GM19328 (cell line): Measurements from ENCODE around the gene TRAF5.
"Not testable (repeated sequence)": the region's sequence is repeated elsewhere in the genome, so short reads cannot be mapped to it uniquely, and the experiment has no call there.

Experiments used
- ATAC-seq: cut with Tn5 transposase; IDR thresholded peaks from one replicate; pipeline ENCODE4 v1.9.1; 2021; ENCODE audit warnings: mild to moderate bottlenecking, moderate library complexity; ENCODE audit not compliant: unreplicated experiment

TRAF5 gene

DNA sequence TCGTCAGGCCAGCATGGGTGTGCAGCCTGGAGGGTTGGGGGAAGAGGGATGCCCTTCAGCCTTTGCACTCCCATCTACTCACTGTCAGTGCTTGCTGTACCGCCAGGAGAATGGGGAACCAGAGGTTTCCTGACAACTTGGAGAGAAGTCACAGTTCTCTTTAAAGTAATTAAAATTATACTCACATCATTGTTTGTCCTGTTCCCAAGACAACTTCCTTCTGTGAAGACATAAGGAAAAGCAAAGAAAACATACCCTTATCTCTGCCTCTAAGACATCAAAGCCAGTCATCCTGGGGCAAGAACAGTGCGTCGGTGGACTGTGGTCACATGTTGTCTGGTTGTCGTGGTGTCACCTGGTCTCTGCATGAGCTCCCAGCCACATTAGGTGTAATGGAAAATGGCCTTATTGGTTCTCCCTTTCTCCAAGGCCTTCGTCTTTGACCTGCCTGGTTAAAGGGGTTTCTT lies 17.6 kb downstream of the TRAF5 start:
- ATAC-seq: no peak

DNA sequence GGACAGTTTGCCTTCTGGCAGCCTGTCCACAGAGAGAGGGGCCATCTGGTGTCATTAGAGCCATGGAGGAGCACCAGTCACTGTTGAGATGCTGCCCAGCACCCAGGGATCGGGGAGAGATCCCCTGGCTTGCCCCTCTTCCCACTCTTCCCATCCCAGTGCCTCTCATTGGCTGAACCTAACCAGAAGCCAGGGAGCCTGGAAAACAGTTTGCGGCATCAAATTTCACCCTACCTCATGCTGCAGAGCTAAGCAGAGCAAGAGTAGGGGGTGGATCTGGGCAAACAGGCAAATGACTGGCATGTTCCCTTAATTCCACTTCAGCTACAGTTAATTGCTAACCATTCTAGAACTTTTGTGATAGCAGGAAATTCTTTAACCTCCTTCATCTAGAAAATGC lies 19.1 kb downstream of the TRAF5 start:
- no peak for ATAC-seq

DNA sequence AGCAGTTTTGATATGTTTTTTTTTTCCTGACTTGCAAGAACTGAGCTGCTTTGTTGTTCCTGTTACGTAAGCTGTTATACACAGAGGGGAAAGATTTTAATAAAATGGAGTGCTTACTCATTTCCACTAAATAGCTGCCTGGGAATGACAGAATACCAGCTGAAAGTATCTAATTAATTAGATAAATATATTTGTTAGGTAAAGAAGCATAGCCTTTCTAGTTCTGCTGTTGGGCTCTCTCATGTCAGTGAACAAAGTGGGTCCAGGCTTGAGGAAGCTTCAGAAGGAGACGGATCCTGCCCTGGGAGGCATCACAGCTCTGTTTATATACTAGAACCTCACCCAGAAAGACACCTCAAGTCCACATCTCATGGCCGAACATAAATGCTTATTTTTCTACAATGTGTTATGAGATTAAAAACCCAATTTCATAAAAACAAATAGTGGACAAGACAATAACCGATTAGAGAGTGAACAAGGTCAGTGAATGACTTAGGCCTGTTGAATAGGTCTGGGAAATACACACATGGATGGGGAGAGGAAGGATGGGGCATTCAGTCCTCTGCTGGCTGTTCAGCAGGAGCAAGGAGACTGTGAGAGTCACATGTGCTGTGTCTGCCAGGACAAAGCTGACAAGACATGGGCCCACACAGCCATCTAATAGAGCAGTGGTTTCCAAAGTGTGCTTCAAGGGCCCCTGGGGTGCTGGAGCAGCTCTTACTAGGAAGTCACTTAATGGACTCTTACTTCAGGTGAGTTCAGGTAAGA lies 20.6 kb downstream of the TRAF5 start:
- no peak for ATAC-seq

DNA sequence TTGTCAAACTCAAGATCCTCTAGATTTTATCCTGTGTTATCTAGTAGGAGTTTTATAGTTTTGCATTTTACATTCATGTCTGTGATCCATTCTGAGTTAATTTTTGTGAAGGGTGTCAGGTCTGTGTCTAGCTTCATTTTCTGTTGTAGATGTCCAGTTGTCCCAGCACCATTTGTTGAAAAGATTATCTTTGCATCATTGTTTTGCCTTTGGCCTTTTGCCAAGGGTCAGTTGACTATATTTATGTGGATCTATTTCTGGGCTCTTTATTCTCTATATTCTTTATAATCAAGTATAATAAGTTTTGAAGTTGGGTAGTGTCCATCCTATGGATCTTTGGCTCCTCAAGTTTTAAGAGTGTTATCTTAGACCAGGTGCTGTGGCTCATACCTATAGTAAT lies 21.9 kb downstream of the TRAF5 start:
- ATAC-seq: no peak

DNA sequence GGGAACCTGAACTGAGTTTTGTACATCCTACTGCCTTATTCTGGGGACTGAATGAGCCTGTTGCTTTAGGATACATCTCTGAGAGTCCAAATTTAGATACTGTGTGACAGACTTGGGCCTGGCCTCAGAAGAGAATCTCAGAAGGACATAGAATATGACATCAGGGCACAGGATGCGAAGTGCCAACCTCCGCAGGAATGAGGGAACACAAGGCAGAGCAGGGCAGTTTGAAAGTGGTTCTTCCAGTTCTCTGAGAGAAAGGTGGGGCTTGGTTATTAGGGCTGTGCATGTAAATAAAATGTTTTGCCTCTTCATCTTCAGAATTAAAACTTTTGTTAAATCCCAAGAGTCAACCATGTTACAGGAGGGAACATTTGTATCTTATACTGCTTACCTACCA lies 23.1 kb downstream of the TRAF5 start:
- ATAC-seq: no peak

DNA sequence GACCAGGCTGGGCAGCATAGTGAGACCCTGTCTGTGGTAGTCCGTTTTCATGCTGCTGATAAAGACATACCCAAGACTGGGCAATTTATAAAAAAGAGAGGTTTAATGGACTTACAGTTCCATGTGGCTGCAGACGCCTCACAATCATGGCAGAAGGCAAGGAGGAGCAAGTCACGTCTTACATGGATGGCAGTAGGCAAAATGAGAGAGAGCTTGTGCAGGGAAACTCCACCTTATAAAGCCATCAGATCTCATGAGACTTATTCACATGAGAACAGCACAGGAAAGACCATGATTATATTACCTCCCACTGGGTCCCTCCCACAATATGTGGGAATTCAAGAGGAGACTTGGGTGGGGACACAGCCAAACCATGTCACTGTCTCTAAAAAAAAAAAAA lies 25.4 kb downstream of the TRAF5 start:
- not testable (repeated sequence) for ATAC-seq

DNA sequence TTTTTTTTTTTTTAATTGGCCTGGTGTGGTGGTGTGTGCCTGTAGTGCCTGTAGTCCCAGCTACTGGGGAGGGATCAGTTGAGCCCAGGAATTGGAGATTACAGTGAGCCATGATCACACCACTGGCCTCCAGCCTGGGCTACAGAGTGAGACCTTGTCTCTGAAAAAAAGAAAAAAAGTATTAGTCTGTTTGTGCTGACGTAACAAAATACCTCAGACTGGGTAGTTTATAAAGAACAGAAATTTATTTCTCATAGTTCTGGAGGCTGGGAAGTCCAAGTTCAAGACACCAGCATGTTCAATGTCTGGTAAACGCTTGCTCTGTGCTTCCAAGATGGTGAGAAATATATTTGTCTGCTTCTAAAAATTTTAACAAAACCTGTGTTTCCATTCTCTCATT lies 25.8 kb downstream of the TRAF5 start:
- no peak for ATAC-seq

DNA sequence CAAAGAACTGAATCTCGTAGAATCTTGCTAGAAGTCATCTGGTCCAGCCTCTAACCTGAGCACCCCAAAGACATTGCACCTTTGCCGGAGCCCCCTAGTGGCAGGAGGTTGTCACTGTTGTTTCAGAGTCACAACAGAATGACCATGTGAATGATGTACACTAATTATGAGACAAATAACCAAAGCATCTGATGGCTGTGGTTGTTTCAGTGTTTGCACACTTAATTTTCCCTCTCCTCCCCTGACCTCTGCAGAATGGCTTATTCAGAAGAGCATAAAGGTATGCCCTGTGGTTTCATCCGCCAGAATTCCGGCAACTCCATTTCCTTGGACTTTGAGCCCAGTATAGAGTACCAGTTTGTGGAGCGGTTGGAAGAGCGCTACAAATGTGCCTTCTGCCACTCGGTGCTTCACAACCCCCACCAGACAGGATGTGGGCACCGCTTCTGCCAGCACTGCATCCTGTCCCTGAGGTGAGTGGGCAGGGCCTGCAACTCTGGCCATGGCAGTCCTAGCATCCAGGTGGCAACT lies 26.4 kb downstream of the TRAF5 start:
- peak; percentile 71 for ATAC-seq

DNA sequence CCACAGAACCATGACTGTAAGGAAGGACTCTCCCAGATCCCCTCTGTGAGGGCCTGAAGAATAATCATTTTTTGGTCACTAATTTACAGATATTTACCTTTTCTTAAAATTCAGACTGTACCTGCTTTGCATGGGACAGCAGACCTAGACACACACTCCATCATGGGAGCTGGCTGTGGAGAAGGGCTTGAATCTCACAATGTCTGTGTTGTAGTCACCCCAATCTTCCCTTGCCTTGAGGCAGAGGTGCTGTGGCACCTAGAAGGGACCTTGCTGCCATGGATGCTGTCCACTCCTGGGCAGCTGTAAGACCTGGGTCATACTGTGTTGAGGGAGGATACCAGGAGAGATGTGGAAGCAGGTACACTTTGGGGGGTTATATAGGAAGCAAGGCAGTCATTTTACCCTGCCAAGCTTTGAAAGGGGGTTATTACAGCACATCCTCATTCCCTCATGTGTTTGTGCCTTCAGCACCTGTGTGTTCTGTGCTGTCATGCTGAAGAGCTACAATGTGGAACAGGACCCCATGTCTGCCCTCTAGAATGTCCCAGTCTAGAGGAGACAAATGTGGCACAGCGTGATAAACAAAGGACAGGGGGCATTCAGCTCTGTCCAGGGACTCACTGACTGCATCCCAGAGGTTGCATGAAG lies 27.1 kb downstream of the TRAF5 start:
- ATAC-seq: no peak

DNA sequence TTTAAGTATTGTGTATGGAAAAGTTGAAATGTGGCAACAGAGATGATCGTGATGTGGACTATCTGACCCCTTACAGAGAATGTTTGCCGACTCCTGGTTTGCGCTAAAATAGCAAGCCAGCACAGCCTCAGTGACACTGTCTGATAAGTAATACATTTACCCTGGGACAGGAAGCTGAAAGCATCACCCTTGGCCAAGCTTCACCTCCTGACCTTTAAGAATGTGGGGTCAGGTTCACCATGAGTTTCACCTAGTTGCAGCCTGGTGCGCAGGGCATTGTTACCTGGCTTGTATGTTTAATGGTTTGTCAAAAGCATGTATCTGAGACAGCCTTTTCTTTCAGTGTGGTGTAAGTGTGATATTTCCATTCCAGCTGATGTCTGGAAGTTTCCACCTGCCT lies 29.2 kb downstream of the TRAF5 start:
- ATAC-seq: no peak

DNA sequence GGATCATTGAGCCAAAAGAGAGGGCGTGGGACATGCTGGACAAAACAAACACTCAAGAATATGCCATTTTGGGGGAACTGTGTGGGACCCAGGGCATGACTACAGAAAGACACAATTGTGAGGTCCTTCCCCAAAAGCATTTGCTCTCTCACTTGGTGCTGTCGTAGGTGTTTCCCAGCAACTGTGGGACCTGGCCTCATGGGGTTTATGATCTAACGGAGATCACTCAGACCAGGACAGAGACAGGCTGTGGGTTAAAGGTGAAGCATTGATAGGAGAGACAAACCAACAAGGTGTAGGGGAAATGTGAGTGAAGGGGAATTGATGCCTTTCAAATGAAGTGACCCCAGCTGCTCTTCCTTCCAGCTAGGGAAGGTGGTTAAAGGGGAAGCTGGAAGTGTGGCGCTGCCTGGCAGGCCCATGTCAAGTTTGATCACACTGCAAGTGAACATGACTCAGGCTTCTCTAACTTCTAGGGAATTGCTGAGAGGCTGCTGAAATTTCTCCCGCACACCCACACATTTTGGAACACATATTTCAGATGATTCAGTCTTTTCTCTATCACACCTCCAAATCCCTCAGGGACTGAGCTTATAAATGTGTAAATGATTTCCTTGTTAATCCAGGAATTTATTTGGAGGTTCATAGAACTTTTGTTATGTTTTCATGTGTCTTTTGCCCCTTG lies 30.2 kb downstream of the TRAF5 start:
- ATAC-seq: no peak

DNA sequence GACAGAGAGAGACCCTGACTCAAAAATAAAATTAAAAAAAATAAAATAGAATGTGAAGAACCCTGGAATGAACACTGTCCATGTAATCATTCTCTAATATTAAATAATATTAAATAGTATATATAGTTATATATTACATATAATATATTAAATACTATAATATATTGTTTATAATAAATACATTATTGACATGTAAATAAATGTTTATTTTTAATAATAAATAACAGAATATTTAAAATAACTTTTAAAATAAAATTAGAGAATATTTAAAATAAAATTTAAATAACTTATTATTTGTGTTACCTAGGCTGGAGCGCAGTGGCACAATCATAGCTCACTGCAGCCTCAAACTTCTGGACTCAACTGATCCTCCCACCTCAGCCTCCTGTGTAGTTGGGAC lies 32.1 kb downstream of the TRAF5 start:
- no peak for ATAC-seq

DNA sequence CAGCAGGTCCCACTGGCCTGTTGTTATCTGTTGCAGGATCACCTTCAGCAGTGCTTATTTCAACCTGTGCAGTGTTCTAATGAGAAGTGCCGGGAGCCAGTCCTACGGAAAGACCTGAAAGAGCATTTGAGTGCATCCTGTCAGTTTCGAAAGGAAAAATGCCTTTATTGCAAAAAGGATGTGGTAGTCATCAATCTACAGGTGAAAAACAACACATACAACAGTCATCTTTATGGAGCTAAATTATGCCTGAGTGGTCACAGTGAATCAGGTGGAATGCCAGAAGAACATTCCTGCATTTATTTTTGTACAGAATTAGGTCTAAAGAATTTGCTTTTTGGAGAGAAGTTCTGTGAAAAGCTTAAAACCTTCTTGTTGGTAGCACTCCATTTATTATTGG lies 33.2 kb downstream of the TRAF5 start:
- ATAC-seq: no peak

DNA sequence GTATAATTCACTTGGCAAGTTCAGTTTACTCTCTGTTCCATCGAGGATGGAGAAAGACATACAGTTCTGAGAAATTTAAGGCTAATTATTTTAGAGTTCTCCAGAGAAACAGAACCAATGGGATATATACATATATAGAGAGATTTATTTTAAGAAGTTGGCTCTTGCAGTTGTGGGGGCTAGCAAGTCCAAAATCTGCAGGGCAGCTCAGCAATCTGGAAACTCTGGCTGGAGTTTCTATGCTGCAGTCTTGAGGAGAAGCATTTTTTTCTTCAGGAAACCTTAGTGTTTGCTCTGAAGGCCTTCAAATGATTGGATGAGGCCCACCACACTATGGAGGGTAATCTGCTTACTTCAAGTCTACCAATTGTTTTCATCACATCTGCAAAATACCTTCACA lies 34.6 kb downstream of the TRAF5 start:
- ATAC-seq: no peak

DNA sequence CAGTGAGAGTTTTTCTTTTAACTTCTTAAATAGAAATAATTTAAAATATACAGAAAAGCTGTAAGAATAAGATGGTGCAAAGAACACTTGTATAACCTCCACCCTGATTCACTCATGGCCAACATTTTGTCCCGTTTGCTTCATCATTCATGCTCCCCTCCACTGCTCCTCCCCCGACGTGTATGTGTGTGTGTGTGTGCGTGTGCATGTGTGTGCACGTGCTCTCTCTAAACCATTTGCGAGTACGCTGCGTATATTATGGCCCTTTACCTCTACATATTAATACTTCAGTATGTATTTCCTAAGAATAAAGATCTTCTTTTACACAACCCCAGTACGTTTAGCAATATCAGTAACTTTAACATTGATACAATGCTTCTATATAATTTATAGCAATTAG lies 43.0 kb downstream of the TRAF5 start:
- no peak for ATAC-seq

DNA sequence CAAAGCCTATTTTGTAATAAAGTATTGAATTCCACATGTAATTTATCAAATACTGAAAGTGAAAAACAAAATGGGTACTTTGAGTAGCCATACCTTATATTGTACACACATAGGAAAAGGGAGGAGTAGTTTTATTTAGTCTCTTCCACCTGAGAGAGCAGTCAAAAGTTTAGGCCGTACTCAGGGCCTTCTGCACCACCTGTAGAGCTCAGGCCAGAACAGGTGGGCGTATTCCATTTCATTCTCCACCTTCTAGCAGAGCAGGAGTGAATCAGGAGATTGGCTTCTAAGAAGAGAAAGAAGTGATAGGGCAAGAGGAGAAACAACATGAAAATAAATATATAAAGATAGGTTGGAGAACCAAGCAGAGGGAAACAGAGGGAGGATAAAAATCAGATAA lies 44.0 kb downstream of the TRAF5 start:
- no peak for ATAC-seq

DNA sequence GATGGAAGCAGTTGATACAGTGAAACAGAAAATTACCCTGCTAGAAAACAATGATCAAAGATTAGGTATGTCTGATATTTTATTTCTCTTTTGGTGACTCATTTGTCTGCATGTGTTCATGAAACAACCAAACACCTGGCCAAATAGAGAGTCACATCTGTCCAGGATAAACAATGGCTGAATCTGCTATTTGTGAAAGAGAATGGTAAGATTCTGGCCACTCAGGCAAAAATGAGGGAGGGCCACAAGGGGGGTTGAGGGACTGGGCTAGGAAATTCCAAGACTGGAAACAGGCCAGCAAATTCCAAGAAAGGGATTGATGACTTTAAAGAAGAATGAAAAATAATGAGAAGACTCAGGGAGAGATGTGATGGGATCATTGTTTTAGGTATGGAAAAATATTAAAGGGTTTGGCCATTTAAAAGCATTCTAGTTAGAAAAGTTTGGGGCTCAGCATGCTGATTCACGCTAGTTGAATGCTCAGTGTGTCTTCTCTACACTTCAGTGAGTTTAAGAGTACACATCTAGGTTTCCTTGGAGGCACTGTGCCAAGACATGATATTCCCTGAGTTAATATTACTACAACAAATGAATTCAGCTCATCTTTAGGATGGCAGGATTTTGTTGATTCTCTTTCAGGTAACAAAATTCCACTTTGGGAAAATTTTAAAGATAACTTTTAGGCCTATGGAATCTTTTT lies 44.9 kb downstream of the TRAF5 start:
- ATAC-seq: no peak

DNA sequence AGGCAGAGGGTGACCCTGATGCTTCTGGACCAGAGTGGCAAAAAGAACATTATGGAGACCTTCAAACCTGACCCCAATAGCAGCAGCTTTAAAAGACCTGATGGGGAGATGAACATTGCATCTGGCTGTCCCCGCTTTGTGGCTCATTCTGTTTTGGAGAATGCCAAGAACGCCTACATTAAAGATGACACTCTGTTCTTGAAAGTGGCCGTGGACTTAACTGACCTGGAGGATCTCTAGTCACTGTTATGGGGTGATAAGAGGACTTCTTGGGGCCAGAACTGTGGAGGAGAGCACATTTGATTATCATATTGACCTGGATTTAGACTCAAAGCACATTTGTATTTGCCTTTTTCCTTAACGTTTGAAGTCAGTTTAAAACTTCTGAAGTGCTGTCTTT lies 45.8 kb downstream of the TRAF5 start:
- ATAC-seq: no peak

DNA sequence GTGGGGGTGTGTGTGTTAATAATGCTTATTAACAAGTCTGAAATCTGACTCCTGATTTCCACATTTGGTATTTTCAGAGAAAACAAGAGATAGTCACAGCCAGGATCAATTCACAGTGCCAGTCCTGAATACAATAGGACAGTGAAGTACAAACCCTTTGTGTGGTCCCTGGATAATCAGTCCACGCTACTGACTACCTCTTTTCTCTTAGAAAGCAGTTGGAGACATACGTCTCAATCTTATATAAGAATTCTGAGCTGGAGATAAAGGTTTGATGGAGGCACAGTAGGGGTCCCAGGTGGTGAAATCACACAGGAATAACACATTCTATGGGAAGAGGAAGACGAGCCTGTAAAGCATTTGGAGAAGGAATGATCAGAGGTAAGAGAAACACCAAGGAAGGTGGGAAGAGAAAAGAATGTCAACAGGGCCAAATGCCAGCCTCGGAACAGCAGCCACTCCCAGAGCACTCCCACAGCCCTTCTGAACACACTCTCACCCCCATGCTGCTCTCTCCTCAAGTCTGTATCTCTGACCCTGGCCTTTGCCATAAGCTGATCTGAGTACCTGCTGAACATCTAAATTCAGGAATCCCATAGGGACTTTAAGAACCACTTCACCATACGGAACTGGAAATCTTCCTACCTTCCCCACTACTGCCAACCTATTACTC lies 48.6 kb downstream of the TRAF5 start:
- no peak for ATAC-seq

DNA sequence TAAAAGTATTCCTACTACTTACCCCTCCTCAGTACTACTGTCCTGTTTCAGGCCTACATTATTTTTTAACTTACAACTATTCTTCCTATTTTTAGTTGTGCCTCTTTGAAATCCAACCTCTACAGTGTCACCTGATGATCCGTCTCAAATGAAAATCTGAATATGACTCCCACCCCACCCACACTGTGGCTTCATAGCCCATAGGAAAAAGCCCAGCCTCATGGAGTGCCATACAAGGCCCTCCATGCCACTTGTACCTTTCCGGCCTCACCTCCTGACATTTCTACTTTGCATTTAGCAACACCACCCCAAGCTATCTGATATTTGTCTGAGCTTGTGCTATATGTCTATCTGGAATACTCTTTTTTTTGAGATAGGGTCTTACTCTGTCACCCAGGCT lies 49.3 kb downstream of the TRAF5 start:
- no peak for ATAC-seq
